HepG2 (cell line): ENCODE data around the gene LNX2. TPM values are rescaled to one million over a fixed set of nuclear protein-coding genes. Genes with fewer than 3 reads are reported as not detected.

Experiments used
- ATAC-seq: fragments of 200-7000 bp; cut with Tn5 transposase; 3 replicates; pipeline ENCODE4 v1.9.1; 2020; ENCODE audit warnings: mild to moderate bottlenecking, moderate library complexity
- BruUV-seq: library from RNA; stranded (reverse); fragments of 400-500 nt; replicated peaks from 2 replicates; lab custom pipeline; 2021; lab: Mats Ljungman, UMichigan
- CTCF ChIA-PET: fragments of 300-600 bp; formaldehyde crosslinking; extraction: SDS; loops from one replicate; lab custom pipeline; 2021; ENCODE audit warnings: low total read pairs, inconsistent platforms, low intra/inter-chr PET ratio; lab: Yijun Ruan, JAX
- POLR2A ChIA-PET: fragments of 350-600 bp; sonication (Branson Sonifier 250); formaldehyde crosslinking; loops from one replicate; lab custom pipeline; 2020; ENCODE audit warnings: antibody characterized with exemption, inconsistent platforms; lab: Yijun Ruan, JAX
- DNase-seq: peaks from one replicate; pipeline ENCODE4 v3.0.0-alpha.2; 2015; ENCODE audit warnings: low spot score
- FAIRE-seq: peaks from 3 replicates; lab custom pipeline; 2011; peaks lifted over from hg19 to GRCh38; lab: Jason Lieb, UNC
- H2AFZ ChIP-seq: one replicate; pipeline ENCODE4 v1.6.1; 2011; ENCODE audit warnings: low read length, inconsistent platforms
- H3K27ac ChIP-seq: fragments of 300-600 bp; 3 replicates; pipeline ENCODE4 v1.8.0; 2011; ENCODE audit warnings: mixed run types, mild to moderate bottlenecking, mixed read lengths, low read length, inconsistent platforms; ENCODE audit not compliant: insufficient read depth; ENCODE audit errors: extremely low read length
- H3K27me3 ChIP-seq, 2 experiments: fragments of 200-600 bp in 1 of 2; 2 replicates in 1 of 2; 3 replicates in 1 of 2; pipeline versions ENCODE4 v1.6.0 to v1.8.0; 2011; ENCODE audit warnings: low read length in 2 of 2, mild to moderate bottlenecking in 2 of 2, moderate library complexity in 2 of 2, inconsistent platforms in 1 of 2; ENCODE audit not compliant: insufficient read depth in 2 of 2, control insufficient read depth in 1 of 2
- H3K36me3 ChIP-seq, 2 experiments: fragments of 200-600 bp in 1 of 2; replicated peaks in 1 of 2; 2 replicates in 1 of 2; 3 replicates in 1 of 2; pipeline versions ENCODE4 v1.5.1 to v1.8.0; 2011; ENCODE audit warnings: low read length in 2 of 2, inconsistent platforms in 1 of 2; ENCODE audit not compliant: insufficient read depth in 2 of 2, control insufficient read depth in 1 of 2
- H3K4me1 ChIP-seq: 2 replicates; pipeline ENCODE4 v1.5.1; 2012; ENCODE audit warnings: low read length, inconsistent platforms; ENCODE audit not compliant: insufficient read depth
- H3K4me2 ChIP-seq: 2 replicates; pipeline ENCODE4 v1.6.0; 2011; ENCODE audit warnings: low read depth, low read length, inconsistent platforms
- H3K4me3 ChIP-seq, 3 experiments: fragments of 200-600 bp in 1 of 3; sonication (generic), shearing (Covaris generic) in 1 of 3; replicated peaks in 1 of 3; 2 replicates each; pipeline ENCODE4 v1.5.1; 2011 to 2016; ENCODE audit warnings: low read length in 3 of 3, inconsistent platforms in 2 of 3, low read depth in 2 of 3, mild to moderate bottlenecking in 2 of 3, control low read depth in 1 of 3, mixed read lengths in 1 of 3; ENCODE audit not compliant: insufficient read depth in 1 of 3
- H3K79me2 ChIP-seq: one replicate; pipeline ENCODE4 v1.6.1; 2011; ENCODE audit warnings: low read length, inconsistent platforms; ENCODE audit not compliant: insufficient read depth
- H3K9ac ChIP-seq: 2 replicates; pipeline ENCODE4 v1.6.0; 2011; ENCODE audit warnings: mild to moderate bottlenecking, low read depth, low read length, inconsistent platforms; ENCODE audit not compliant: insufficient read depth
- H3K9me3 ChIP-seq: 2 replicates; pipeline ENCODE4 v1.5.1; 2012; ENCODE audit warnings: mild to moderate bottlenecking, low read length
- H4K20me1 ChIP-seq: 2 replicates; pipeline ENCODE4 v1.6.0; 2011; ENCODE audit warnings: inconsistent platforms, mild to moderate bottlenecking, low read length, moderate library complexity; ENCODE audit not compliant: insufficient read depth
- FOSL2 ChIP-seq: sonication (generic); formaldehyde crosslinking; IDR thresholded peaks from 2 replicates; pipeline ENCODE4 v1.4.0; 2020; ENCODE audit warnings: missing genetic modification reagents
- FOXP1 ChIP-seq, 2 experiments: fragments of 450-650 bp in 1 of 2; IDR thresholded peaks; 2 replicates each; pipeline ENCODE4 v1.6.1; 2017 to 2018; ENCODE audit warnings: antibody characterized with exemption in 1 of 2
- SALL2 ChIP-seq: sonication (generic); formaldehyde crosslinking; IDR thresholded peaks from 2 replicates; pipeline ENCODE4 v1.8.1; 2023; ENCODE audit warnings: mild to moderate bottlenecking, missing genetic modification reagents, inconsistent platforms
- ZNF317 ChIP-seq: sonication (generic); formaldehyde crosslinking; IDR thresholded peaks from 2 replicates; pipeline ENCODE4 v1.5.0; 2020; ENCODE audit warnings: mild to moderate bottlenecking, missing genetic modification reagents
- ZNF652 ChIP-seq: IDR thresholded peaks from 2 replicates; pipeline ENCODE4 v1.6.1; 2016; ENCODE audit warnings: low read depth, borderline replicate concordance
- WGBS: methylation state at CpG from one replicate; pipeline ENCODE4 v1.1.6; 2017; ENCODE audit warnings: low lambda C conversion rate; 5-methylcytosine and 5-hydroxymethylcytosine counted together
- in situ Hi-C: cut with HindIII; loops from 2 replicates; pipeline ENCODE4 v1.10.0; 2017; ENCODE audit warnings: low pct_unique_long_range_greater_than_20kb; ENCODE audit not compliant: extremely low pct_ligation_motif_present
- intact Hi-C: fragments of 100-400 bp; cut with micrococcal nuclease; formaldehyde crosslinking; loops from one replicate; pipeline ENCODE4 v1.10.0; 2022; ENCODE audit not compliant: unreplicated experiment
- polyA plus RNA-seq, 8 experiments: library from polyadenylated mRNA; depleted of rRNA in 3 of 8; stranded (reverse) in 7 of 8; unstranded in 1 of 8; fragments of >200 nt; fragmentation: Illumina TruSeq in 4 of 8; extraction: Trizol in 4 of 8; gene quantifications; 2 replicates each; pipeline versions ENCODE4 v1.2.1 to v1.2.3, GENCODE V29; 2011 to 2016; ENCODE audit warnings: low read depth in 4 of 8, missing spikeins in 1 of 8, mixed read lengths in 1 of 8; ENCODE audit not compliant: insufficient read depth in 1 of 8
- total RNA-seq, 5 experiments: library from RNA; depleted of rRNA; stranded (reverse); fragments of >200 nt; fragmentation: Illumina TruSeq; extraction: Trizol; gene quantifications; 2 replicates each; pipeline ENCODE4 v1.2.3, GENCODE V29; 2016; ENCODE audit warnings: low read depth in 1 of 5

The LNX2 gene
- total and polyA plus RNA-seq, 2 of the 13 experiments (the other 11 are each of a cell fraction or from before 2014, with no cell fraction given): 9.2 to 9.7 TPM

- no peak overlapping the region for H3K27ac ChIP-seq
- no peak for TF ChIP-seq ZNF652 (CRISPR knock-in tag)
- no peak for TF ChIP-seq FOXP1 (IDR thresholded peaks at IDR 0.05)
- 0 out of 2 replicates have a peak, but pooled peaks have one; percentile 24 for TF ChIP-seq FOXP1 (CRISPR knock-in tag; IDR thresholded peaks at IDR 0.05)
- peak; percentile 38; the same call in 1 of the 2 replicates for TF ChIP-seq FOSL2
- H2AFZ ChIP-seq: no peak overlapping the region
- no peaks in the 10 kb centered on the region for H3K9me3 ChIP-seq
- H3K79me2 ChIP-seq: peaks cover 5% of the 10 kb centered on the region
- no peak overlapping the region for H3K4me3 ChIP-seq
- WGBS: 97% methylated on average over 6 of the region's 6 CpGs
- DNase-seq (no peak), ATAC-seq (peak; percentile 39; the same call in 1 of the 3 replicates), FAIRE-seq (no peak)
- H3K9ac ChIP-seq: no peak overlapping the region
- ChIA-PET POLR2A (no interaction called here), CTCF (no interaction called here)
- BruUV-seq: no TSS peak
- no peak overlapping the region for H3K4me2 ChIP-seq
- no peaks in the 10 kb centered on the region for H3K27me3 ChIP-seq
- in situ Hi-C loops: no loop called here
- peaks cover 20% of the 10 kb centered on the region for H3K4me1 ChIP-seq
- peaks cover 7% of the 10 kb centered on the region in 2 experiments; a peak in 4 of 5 replicates for H3K36me3 ChIP-seq
- H4K20me1 ChIP-seq: no peaks in the 10 kb centered on the region
- intact Hi-C loops: no loop called here
Measured at GRCh38 chr13:27578121-27579030, 42.0 kb downstream of the LNX2 start.

GRCh38 chr13:27574661-27575060, 45.7 kb downstream of the LNX2 start:
- Histone ChIP-seq H4K20me1 (no peaks in the 10 kb centered on the region), H3K27ac (no peak overlapping the region), H3K4me3 (no peak overlapping the region), H3K4me2 (no peak overlapping the region), H3K9ac (no peak overlapping the region), H2AFZ (no peak overlapping the region), H3K9me3 (no peaks in the 10 kb centered on the region), H3K79me2 (peaks cover 5% of the 10 kb centered on the region), H3K27me3 (no peaks in the 10 kb centered on the region), H3K36me3 (peaks cover 4% of the 10 kb centered on the region in 2 experiments; a peak in 4 of 5 replicates), H3K4me1 (peaks cover 26% of the 10 kb centered on the region)
- 93% methylated on average over 1 of the region's 1 CpG for WGBS
- DNase-seq (no peak), FAIRE-seq (no peak), ATAC-seq (no peak)
- in situ Hi-C loops (no loop called here), intact Hi-C loops (no loop called here)
- no TSS peak for BruUV-seq
- CTCF ChIA-PET: no interaction called here
- POLR2A ChIA-PET: no interaction called here
- no peak for TF ChIP-seq SALL2 (CRISPR knock-in tag)
- peak; percentile 89 for TF ChIP-seq ZNF317 (CRISPR knock-in tag)
